ENCODE data around the gene SAFB.
"Not testable (repeated sequence)": the region's sequence is repeated elsewhere in the genome, so short reads cannot be mapped to it uniquely, and the experiment has no call there.

The SAFB gene

DNA sequence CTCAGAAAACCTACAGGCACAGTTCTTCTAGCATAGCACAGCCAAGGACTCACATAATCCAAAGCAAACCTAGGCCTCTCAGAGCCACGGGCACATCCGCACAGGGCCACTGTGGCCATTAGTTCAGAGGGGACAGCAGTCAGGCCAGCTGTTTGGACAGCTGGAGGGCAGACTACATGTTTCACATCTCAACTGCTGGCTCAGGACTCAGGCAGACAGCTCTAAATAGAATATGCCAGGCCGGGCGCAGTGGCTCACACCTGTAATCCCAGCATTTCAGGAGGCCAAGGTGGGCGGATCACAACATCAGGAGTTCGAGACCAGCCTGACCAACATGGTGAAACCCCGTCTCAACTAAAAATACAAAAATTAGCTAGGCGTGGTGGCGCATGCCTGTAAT lies 27.1 kb upstream of the SAFB start:
- no peak for DNase-seq

DNA sequence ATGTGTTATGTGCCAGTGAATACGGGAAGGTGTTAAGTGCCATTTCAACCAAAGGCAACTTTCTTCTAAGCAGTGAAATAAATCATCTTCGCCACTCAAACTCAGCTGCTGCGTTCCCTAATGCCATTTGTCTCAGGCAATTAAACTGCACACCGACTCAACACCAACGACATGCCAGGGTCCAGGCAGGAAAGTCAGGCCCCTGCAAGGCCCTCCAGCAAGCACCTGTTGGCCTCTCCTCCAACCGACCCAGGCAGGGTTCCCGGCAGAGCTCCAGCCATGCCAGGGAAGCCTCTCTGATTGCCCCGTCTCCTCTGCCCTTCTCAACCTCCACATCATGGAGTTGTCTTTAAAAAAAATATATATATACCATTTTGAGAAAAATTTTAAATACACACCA lies 22.1 kb upstream of the SAFB start:
- no peak for DNase-seq

- DNase-seq: no peak
Measured at GRCh38 chr19:5603626-5604025, 19.3 kb upstream of the SAFB start.

DNA sequence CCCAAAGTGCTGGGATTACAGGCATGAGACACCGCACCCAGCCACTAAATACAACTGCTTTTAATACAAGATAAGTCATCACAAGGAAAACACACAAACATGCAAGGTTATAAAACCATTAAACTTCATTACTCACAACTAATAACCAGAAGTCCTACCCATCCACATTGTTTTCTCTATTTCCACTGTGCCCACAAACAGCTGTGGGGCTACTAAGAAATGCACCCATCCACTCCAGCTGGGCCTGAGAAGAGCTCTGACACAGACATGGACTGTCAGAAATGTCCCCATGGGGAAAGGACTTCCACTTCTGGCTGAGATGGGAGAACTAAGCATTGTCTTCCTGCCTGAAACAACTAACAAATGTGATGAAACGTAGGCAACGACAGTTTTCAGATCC lies 17.5 kb upstream of the SAFB start:
- no peak for DNase-seq

DNA sequence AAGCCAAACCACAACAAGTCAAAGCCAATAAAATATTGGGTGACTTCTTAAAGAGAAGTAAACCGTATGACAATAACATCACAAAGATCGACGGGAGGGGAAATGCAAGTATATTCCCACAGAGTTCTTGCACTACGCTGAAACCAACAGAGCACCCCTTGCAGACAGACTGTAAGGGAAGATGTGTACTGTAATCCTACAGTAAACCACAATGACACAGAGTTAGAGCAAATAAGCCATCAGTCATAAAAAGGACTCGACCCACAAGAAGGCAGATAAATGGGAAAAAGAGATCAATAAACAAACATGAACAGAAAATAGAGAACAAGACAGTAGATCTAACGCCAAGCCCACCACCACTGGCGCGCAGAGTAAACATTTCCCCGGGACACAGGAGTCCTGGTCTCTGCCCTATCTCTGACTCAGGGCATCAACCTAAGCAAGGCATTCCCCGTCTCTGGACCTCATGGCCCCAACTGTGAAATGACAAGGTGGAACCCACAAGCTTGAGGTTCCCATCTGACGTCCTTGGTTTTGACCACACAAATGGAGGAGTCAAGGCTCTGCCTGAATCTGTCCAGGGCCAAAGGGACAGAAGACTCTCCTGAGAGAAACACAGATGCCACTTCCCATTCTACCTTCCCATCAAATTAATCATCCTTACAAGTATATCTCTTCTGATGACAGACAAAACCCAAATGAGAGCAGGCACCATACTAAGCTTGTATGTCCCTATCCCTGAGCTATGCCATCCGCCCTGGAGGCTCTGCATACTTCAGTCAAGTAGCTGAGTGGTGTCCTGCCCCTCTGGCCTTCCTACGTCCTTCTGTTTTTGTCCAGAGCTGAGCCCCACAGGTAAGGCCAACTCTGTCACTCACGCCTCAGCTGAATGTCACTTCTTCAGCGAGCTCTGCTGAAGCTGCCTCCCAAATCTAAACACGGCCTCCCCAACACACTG lies 15.3 kb upstream of the SAFB start:
- no peak for DNase-seq

- no peak for DNase-seq
Measured at GRCh38 chr19:5608291-5608690, 14.6 kb upstream of the SAFB start.

GRCh38 chr19:5608766-5609165 lies 14.1 kb upstream of the SAFB start:
- DNase-seq: not testable (repeated sequence)

DNA sequence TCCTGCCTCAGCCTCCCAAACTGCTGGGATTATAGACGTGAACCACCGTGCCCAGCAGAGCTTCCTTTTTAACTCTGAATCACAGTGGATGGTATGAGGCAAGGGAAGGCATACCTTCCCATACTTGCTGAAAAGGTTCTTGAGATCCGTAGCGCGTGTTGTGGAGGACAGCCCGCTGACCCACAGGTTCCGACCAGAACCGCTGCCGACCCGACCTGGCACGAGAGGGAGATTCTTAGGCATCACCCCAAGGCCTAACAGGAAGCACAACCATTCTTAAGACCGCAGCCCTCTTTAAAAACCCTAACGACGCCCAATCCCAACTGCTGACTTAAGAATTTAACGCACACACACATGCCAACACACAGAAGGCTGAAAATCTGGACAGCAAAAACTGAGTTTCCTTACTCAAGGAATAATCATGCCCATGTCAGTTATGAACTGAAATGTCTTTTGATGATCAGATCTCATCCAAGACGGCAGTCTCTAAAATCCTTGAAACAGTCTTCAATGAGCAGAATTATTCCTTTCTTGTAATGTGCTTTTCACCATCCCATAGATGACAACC lies 12.9 kb upstream of the SAFB start:
- DNase-seq: no peak

DNA sequence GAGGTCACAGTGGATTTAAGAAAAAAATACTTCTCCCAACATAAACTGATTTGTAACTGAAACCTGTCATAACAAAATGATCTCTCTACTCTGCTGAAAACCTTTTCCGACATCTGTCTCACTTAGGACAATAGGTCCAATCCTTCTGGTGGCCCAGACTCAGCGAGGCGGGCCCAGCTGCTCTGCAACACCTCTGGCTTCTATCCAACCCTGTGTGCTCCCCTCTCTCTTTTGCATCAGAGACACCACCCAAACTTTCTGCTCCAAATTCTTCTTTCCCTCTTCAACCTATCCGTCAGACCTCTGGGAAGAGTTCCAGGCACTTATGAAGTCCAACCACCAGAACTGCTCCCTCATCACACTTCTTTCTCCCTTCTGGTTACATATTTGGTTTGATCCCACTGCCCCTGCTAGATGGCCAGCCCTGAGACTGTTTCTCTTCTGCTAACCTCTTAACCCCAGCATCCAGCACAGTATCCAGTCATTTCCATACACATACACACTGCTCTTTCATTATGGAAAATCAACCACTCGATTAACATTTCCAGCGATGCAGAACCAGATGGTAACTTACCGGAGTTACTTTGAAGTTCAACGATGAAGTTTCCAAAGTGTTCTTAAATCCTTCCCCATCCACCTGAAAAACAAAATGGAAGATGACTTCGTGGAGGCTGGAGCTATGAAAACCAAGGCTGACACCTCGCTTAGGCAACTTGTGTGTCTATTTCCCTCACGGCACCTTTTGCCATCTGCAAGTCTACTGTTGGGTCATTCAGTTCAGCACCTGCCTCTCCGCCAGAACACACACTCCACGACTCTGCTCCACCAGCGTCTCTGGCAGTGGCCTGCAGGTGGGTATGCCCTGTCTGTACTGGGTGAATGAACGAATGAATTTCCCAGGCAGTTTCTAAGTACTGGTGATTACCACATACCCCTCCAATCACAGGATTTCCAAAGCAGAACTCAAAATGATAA lies 9.7 kb upstream of the SAFB start:
- DNase-seq: no peak

GRCh38 chr19:5615756-5616327 lies 7.0 kb upstream of the SAFB start:
- no peak for DNase-seq

DNA sequence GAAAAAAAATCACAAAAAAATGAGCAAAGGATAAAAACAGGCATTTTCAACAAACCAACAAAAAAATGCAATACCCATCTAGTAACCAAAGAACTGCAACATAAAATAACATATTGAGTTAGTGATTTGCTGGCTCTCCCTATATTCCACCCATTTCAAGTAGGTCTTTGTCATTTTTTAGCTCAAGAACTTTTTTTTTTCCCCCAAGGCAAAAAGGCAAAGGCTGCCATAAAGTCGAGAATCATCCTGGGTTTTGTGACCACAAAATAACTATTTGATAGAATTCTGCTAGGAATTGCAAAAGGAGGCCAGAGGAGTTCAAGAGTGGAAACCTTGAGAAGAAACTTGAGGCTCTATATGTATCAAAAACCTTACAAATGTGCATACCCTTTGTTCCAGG lies 5.8 kb upstream of the SAFB start:
- DNase-seq: no peak

DNA sequence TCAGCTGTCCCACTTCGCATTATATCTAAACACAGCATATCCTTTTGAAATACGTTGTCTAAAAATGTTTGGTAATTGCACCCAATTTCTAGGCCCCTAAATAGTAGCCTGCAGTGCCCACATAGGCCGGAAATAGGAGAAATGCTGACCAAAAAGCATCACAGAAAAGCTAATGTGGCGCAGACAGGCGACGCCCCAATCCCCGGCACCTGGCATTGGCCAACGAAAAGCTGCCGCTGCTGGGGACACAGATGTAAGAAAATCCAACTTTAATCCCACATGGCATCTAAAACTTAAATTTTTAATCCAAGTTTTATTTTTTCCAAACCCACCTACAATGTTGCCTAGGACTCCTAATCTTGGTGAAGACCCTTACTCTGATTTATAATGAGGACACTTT lies 4.3 kb upstream of the SAFB start:
- no peak for DNase-seq

- no peak for DNase-seq
Measured at GRCh38 chr19:5619946-5620345, 2.9 kb upstream of the SAFB start.

DNA sequence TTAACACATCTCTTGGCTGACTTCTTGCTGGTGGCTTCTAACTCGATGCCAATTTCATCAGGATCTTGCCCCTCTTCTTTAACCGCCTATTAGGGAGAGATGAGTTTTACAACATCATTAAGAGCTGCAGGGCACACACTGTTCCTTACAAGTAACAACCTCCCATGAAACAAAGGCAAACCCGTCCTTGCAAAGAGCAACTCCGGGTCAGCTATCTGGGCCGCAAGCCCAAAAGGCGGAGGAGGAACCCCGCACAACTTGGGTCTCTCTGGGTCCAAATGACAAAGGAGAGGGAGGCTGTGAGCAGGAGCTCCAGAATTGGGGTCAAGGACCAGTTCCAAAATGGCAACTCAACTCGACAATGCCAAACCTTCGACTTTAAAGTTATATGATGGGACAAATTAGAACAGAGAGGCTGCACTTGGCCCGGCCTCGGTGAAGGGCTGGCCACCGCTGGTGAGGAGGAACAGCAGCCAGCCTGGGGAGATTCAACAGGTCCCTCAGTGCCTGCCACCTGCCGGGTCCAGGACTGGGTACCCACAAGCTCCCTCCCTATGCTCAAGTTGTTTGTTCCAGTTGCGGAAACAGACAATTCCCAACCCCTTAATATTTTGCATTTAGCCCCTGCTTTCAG lies 1.5 kb upstream of the SAFB start:
- DNase-seq: no peak

GRCh38 chr19:5621945-5622464 lies 878 bp upstream of the SAFB start:
- DNase-seq: peak; percentile 15 to 23

- DNase-seq: peak in 1 of 2 donors; percentile 16
Measured at GRCh38 chr19:5623397-5624017, 624 bp downstream of the SAFB start.

DNA sequence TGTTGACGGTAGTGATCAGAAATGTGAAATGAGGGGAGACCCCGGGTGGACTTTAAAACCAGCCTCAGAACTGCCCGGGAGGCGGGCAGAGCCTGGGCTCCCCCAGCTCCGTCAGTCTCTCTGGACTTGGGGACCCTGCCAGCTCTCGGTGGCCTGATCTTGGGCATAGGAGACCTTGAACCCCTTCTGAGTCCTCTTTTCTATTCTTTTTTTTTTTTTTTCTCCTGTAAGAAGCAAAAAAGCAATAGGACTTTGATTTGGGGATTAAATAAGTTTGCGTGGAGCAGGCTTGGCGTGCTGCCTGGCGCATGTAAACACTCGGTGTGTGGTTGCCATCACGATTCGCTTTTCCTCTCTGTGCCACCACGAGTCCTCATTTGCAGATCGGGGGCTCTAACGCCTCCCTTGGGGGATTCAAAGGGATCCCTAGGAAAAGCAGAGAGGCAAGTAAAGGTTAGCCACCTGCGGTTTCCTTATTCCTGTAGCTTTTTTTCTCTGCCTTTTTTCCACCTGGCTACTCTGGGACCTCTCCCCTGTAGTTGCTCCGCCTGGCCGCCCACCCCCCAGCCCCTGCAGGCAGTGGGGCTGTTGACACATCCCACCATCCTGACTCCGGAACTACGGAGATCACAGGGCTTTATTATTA lies 1.3 kb downstream of the SAFB start:
- DNase-seq: peak in 1 of 2 donors; percentile 12

- no peak for DNase-seq
Measured at GRCh38 chr19:5624741-5625278, 1.9 kb downstream of the SAFB start.

DNA sequence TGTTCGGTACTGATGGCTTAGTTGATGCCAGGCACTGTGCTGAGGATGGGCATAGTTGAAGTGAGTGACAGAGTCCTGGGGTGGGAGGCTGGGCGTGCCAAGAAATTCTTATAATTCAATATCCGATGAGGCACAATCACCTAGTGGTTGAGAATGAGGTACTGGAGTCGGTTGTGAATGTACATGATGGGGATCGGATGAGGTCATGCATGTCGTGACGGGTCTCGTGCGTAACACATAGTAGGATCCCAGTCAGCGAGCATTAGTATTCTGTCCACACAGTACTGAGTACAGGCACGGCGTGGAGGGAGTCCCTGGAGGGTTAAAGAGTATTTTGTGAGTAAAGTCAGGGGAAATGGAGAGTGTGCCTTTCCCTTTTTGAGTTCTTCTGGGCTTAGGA lies 2.8 kb downstream of the SAFB start:
- no peak for DNase-seq

- DNase-seq: peak; percentile 48 to 53
Measured at GRCh38 chr19:5627395-5627904, 4.6 kb downstream of the SAFB start.

- DNase-seq: no peak
Measured at GRCh38 chr19:5628461-5628860, 5.6 kb downstream of the SAFB start.
